CD4-positive, alpha-beta memory T cell (primary cell): ENCODE data around the gene VHLL. TPM values are rescaled to one million over a fixed set of nuclear protein-coding genes. Genes with fewer than 3 reads are reported as not detected.
"Not testable (repeated sequence)": the region's sequence is repeated elsewhere in the genome, so short reads cannot be mapped to it uniquely, and the experiment has no call there.

Source experiments
- CTCF ChIA-PET: fragments of 350-600 bp; sonication (Branson Sonifier 250); formaldehyde crosslinking; loops from one replicate; lab custom pipeline; 2021; ENCODE audit warnings: inconsistent platforms; ENCODE audit not compliant: partially characterized antibody; lab: Charles Lee
- POLR2A ChIA-PET: fragments of 350-600 bp; sonication (Branson Sonifier 250); formaldehyde crosslinking; loops from one replicate; lab custom pipeline; 2021; ENCODE audit not compliant: partially characterized antibody; lab: Charles Lee
- DNase-seq, 5 donors: peaks; one replicate each; pipeline versions ENCODE4 v3.0.0 to v3.0.0-alpha.2; 2020 to 2022; ENCODE audit warnings: mixed read lengths in 1 of 5
- H3K27ac ChIP-seq: one replicate; pipeline ENCODE4 v1.7.0; 2013; ENCODE audit warnings: low read depth, low read length
- H3K27me3 ChIP-seq: 2 replicates; pipeline ENCODE4 v1.7.0; 2013; ENCODE audit warnings: mild to moderate bottlenecking, low read length, moderate library complexity; ENCODE audit not compliant: insufficient read depth
- H3K36me3 ChIP-seq: 2 replicates; pipeline ENCODE4 v1.7.0; 2013; ENCODE audit warnings: mild to moderate bottlenecking, low read length, moderate library complexity; ENCODE audit not compliant: insufficient read depth
- H3K4me1 ChIP-seq: 2 replicates; pipeline ENCODE4 v1.7.0; 2013; ENCODE audit warnings: mild to moderate bottlenecking, low read length, moderate library complexity; ENCODE audit not compliant: insufficient read depth
- H3K4me3 ChIP-seq, 2 donors: one replicate each; pipeline ENCODE4 v1.7.0; 2013; ENCODE audit warnings: low read length in 2 of 2, mild to moderate bottlenecking in 1 of 2
- H3K9me3 ChIP-seq, 2 donors: one replicate each; pipeline ENCODE4 v1.7.0; 2013; ENCODE audit warnings: low read length in 2 of 2, control low read depth in 1 of 2; ENCODE audit not compliant: control insufficient read depth in 1 of 2
- H3K27ac Mint-ChIP-seq, 7 donors: one replicate each; pipeline ENCODE4 v1.8.0; 2020 to 2021; ENCODE audit warnings: mixed read lengths in 7 of 7, mild to moderate bottlenecking in 6 of 7, inconsistent platforms in 3 of 7, moderate library complexity in 3 of 7
- H3K27me3 Mint-ChIP-seq, 2 donors: one replicate each; pipeline ENCODE4 v1.8.0; 2020 to 2021; ENCODE audit warnings: mixed read lengths in 2 of 2
- H3K36me3 Mint-ChIP-seq, 2 donors: one replicate each; pipeline ENCODE4 v1.8.0; 2020 to 2021; ENCODE audit warnings: mixed read lengths in 2 of 2, inconsistent platforms in 1 of 2, mild to moderate bottlenecking in 1 of 2
- H3K4me1 Mint-ChIP-seq, 4 donors: one replicate each; pipeline ENCODE4 v1.8.0; 2020 to 2021; ENCODE audit warnings: mixed read lengths in 4 of 4, mild to moderate bottlenecking in 1 of 4
- H3K4me3 Mint-ChIP-seq, 8 donors: one replicate each; pipeline ENCODE4 v1.8.0; 2020 to 2021; ENCODE audit warnings: mixed read lengths in 8 of 8, mild to moderate bottlenecking in 7 of 8, moderate library complexity in 6 of 8, inconsistent platforms in 3 of 8
- H3K9me3 Mint-ChIP-seq, 8 donors: one replicate each; pipeline ENCODE4 v1.8.0; 2020 to 2021; ENCODE audit warnings: mixed read lengths in 8 of 8, mild to moderate bottlenecking in 5 of 8, inconsistent platforms in 3 of 8, moderate library complexity in 1 of 8
- intact Hi-C: fragments of 100-400 bp; cut with micrococcal nuclease; formaldehyde crosslinking; loops from one replicate; pipeline ENCODE4 v1.15.1; 2023
- polyA plus RNA-seq, 2 donors: library from polyadenylated mRNA; unstranded; fragments of 300-500 nt; fragmentation: Illumina TruSeq; gene quantifications; one replicate each; pipeline ENCODE4 v1.2.3, GENCODE V29; 2021
- total RNA-seq, 2 experiments: library from RNA; stranded (reverse); gene quantifications; one replicate each; pipeline ENCODE4 v1.2.3, GENCODE V29; 2021

Gene VHLL
- total and polyA plus RNA-seq, 4 experiments from 2014 or later = 0.52 to 0.53 TPM; not detected in 2

GRCh38 chr1:156338180-156338976, 39.3 kb upstream of the VHLL start, which contains the start of the genes CCT3 and TSACC:
TSS of gene CCT3 (minus strand) at chr1:156338292. CDS start at chr1:156338184, 108 bp downstream.
TSS of gene TSACC (plus strand) at chr1:156338526. CDS start at chr1:156339758, 1,232 bp downstream.
- peak within 1 kb of the TSS; percentile 75 for H3K27ac ChIP-seq
- H3K27me3 Mint-ChIP-seq = peaks cover 0 to 1% of the 10 kb centered on the region in 2 donors
- ChIA-PET POLR2A (interaction anchor here (1.1 to 3.4 kb wide), 4 partner anchors 21 to 166 kb away, joined by 3 to 27 read pairs (median 3); partner anchors contain the start of genes GLMP and SMG5), CTCF (interaction anchor here (0.6 to 1.3 kb wide), 5 partner anchors 16 to 163 kb away, joined by 3 to 5 read pairs (median 3); partner anchors contain the start of gene PMF1)
- peak within 1 kb of the TSS; percentile 91 to 100 (median 99) for H3K27ac Mint-ChIP-seq
- H3K9me3 ChIP-seq = no peaks in the 10 kb centered on the region
- peaks cover 28% of the 10 kb centered on the region for H3K4me1 ChIP-seq
- H3K4me1 Mint-ChIP-seq = peaks cover 22 to 46% (median 35%) of the 10 kb centered on the region in 4 donors
- H3K4me3 ChIP-seq = peak within 1 kb of the TSS; percentile 94 to 95
- no peaks in the 10 kb centered on the region for H3K9me3 Mint-ChIP-seq
- intact Hi-C loops = loop anchor here (1.0 kb wide), 4 partner anchors 56 to 429 kb away; partner anchors contain the start of genes PRCC and SMG5
- peak; percentile 100 for DNase-seq
- H3K36me3 ChIP-seq = peaks cover 10% of the 10 kb centered on the region
- H3K36me3 Mint-ChIP-seq = peaks cover 7 to 40% of the 10 kb centered on the region in 2 donors
- H3K4me3 Mint-ChIP-seq = peak within 1 kb of the TSS; percentile 94 to 99 (median 98)
- H3K27me3 ChIP-seq = no peaks in the 10 kb centered on the region

DNA sequence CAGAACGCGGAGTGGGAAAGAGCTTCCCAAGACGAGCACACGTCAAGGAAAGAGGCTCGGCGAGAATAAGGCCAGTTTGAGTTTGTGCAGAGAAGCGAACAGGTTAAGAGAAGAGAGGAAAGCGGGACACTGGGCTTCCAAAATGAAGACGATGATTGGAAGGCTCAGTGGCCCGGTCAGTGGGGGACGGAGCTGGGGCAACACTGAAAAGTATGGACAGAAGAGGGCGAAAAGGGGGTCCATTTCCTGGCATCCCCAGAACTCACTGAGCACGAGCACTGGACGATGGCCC, 38.7 kb upstream of the VHLL start:
- peaks cover 10 to 43% of the 10 kb centered on the region in 2 donors for H3K36me3 Mint-ChIP-seq
- CTCF ChIA-PET = interaction anchor here (0.6 to 1.3 kb wide), 5 partner anchors 15 to 164 kb away, joined by 3 to 5 read pairs (median 3); partner anchors contain the start of gene PMF1
- intact Hi-C loops = loop anchor here (1.0 kb wide), 4 partner anchors 56 to 429 kb away; partner anchors contain the start of genes PRCC and SMG5
- H3K9me3 ChIP-seq = no peaks in the 10 kb centered on the region
- peaks cover 22 to 46% (median 35%) of the 10 kb centered on the region in 4 donors for H3K4me1 Mint-ChIP-seq
- peak in 1 of 5 donors; percentile 44 for DNase-seq
- no peaks in the 10 kb centered on the region for H3K27me3 Mint-ChIP-seq
- H3K27ac ChIP-seq = peak overlapping the region; percentile 75
- peak overlapping the region; percentile 94 to 99 (median 98) for H3K4me3 Mint-ChIP-seq
- no peaks in the 10 kb centered on the region for H3K9me3 Mint-ChIP-seq
- peaks cover 13% of the 10 kb centered on the region for H3K36me3 ChIP-seq
- peak overlapping the region; percentile 94 to 95 for H3K4me3 ChIP-seq
- peaks cover 28% of the 10 kb centered on the region for H3K4me1 ChIP-seq
- POLR2A ChIA-PET = interaction anchor here (1.1 to 3.4 kb wide), 5 partner anchors 15 to 167 kb away, joined by 3 to 27 read pairs (median 3); partner anchors contain the start of genes GLMP and SMG5
- H3K27ac Mint-ChIP-seq = peak overlapping the region; percentile 91 to 100 (median 99)
- H3K27me3 ChIP-seq = no peaks in the 10 kb centered on the region

DNA sequence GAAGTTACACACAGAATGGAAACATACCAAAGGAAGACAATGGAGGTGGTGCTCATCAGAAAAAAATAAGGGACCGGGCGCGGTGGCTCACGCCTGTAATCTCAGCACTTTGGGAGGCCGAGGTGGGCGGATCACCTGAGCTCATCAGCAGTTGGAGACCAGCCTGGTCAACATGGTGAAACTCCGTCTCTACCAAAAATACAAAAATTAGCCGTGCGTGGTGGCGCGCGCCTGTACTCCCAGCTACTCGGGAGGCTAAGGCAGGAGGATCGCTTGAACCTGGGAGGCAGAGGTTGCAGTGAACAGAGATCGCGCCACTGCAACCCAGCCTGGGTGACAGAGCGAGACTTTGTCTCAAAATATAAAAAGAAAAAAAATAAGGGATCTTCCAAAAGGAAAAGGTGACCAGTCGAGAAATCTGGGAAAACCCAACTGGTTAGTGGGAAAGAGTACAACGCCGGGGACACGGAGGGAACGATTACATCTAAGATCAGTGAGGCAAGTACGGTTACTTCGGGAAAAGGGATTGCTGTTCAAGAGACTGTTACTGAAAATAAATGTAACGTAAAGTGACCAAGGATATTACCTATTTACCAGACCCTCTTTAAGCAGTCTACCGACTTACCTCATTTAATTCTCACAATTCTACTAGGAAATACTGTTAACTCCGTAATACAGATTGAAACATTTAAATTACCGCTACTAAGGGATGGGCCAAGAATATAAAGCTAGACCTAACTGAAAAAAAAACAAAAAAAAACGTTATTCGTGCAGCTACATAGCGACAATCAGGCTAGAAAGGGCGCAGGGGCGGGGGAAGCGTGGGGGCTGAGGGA, 38.2 kb upstream of the VHLL start:
- no peak for DNase-seq
- Mint-ChIP-seq H3K4me1 (peaks cover 22 to 46% (median 35%) of the 10 kb centered on the region in 4 donors), H3K36me3 (peaks cover 10 to 48% of the 10 kb centered on the region in 2 donors), H3K27ac (peak overlapping the region; percentile 91 to 100 (median 99)), H3K4me3 (peak overlapping the region; percentile 94 to 99 (median 98)), H3K27me3 (no peaks in the 10 kb centered on the region), H3K9me3 (no peaks in the 10 kb centered on the region)
- POLR2A ChIA-PET = interaction anchor here (1.1 to 3.4 kb wide), 5 partner anchors 15 to 167 kb away, joined by 3 to 27 read pairs (median 3); partner anchors contain the start of genes GLMP and SMG5
- peaks cover 28% of the 10 kb centered on the region for H3K4me1 ChIP-seq
- peak overlapping the region; percentile 94 to 95 for H3K4me3 ChIP-seq
- no peaks in the 10 kb centered on the region for H3K9me3 ChIP-seq
- H3K36me3 ChIP-seq = peaks cover 18% of the 10 kb centered on the region
- peak overlapping the region; percentile 75 for H3K27ac ChIP-seq
- CTCF ChIA-PET = interaction anchor here (0.6 to 1.3 kb wide), 6 partner anchors 15 to 422 kb away, joined by 3 to 5 read pairs (median 3); partner anchors contain the start of gene PMF1
- intact Hi-C loops = no loop called here
- H3K27me3 ChIP-seq = no peaks in the 10 kb centered on the region

DNA sequence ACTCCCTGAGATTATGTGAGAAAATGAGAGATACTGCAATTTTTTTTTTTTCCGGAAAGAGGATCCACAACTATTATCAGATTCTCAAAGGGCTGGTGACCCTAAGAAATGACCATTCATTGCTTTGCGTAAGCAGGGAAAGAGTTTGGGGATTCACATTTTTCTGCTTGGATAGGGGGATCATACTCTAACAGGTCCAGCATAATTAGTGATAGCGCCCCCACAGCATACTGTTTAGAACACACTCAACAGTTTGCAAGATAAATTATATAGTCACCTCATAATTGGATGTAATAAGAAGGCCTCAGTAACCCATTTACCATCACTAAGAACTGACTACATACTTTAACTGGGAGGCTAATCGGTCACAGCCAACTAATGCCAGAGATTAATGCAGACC, 37.1 kb upstream of the VHLL start:
- Histone ChIP-seq H3K9me3 (no peaks in the 10 kb centered on the region), H3K27ac (no peak overlapping the region), H3K36me3 (peaks cover 22% of the 10 kb centered on the region), H3K4me1 (peaks cover 28% of the 10 kb centered on the region), H3K27me3 (no peaks in the 10 kb centered on the region), H3K4me3 (no peak overlapping the region)
- POLR2A ChIA-PET = interaction anchor here (0.6 to 3.4 kb wide), 3 partner anchors 13 to 699 kb away, joined by 3 to 27 read pairs (median 4); partner anchors contain the start of gene SMG5
- peak overlapping the region; percentile 94 to 99 (median 98) for H3K4me3 Mint-ChIP-seq
- intact Hi-C loops = no loop called here
- peaks cover 22 to 46% (median 35%) of the 10 kb centered on the region in 4 donors for H3K4me1 Mint-ChIP-seq
- no peak for DNase-seq
- peak overlapping the region in 4 of 7 donors; percentile 50 to 91 (median 86) for H3K27ac Mint-ChIP-seq
- CTCF ChIA-PET = interaction anchor here (0.7 kb wide), 1 partner anchor 421 kb away, joined by 3 read pairs; no protein-coding TSS in a partner anchor
- H3K36me3 Mint-ChIP-seq = peaks cover 13 to 53% of the 10 kb centered on the region in 2 donors
- no peaks in the 10 kb centered on the region for H3K27me3 Mint-ChIP-seq
- H3K9me3 Mint-ChIP-seq = no peaks in the 10 kb centered on the region

- H3K27ac ChIP-seq, intact Hi-C loops, H3K4me1 ChIP-seq, H3K27ac Mint-ChIP-seq, DNase-seq, H3K9me3 ChIP-seq, H3K27me3 Mint-ChIP-seq, H3K4me3 ChIP-seq, H3K4me3 Mint-ChIP-seq, H3K4me1 Mint-ChIP-seq, H3K27me3 ChIP-seq, H3K9me3 Mint-ChIP-seq: not testable (repeated sequence)
- POLR2A ChIA-PET = interaction anchor here (0.7 to 1.4 kb wide), 2 partner anchors 14 to 578 kb away, joined by 3 read pairs; no protein-coding TSS in a partner anchor
- CTCF ChIA-PET = interaction anchor here (1.2 kb wide), 1 partner anchor 14 kb away, joined by 4 read pairs; the partner anchor contains the start of gene CCT3
- peaks cover 47% of the 10 kb centered on the region for H3K36me3 ChIP-seq
- peaks cover 21 to 55% of the 10 kb centered on the region in 2 donors for H3K36me3 Mint-ChIP-seq
These were observed 24.1 kb upstream of the VHLL start for GRCh38 chr1:156323179-156323578.

DNA sequence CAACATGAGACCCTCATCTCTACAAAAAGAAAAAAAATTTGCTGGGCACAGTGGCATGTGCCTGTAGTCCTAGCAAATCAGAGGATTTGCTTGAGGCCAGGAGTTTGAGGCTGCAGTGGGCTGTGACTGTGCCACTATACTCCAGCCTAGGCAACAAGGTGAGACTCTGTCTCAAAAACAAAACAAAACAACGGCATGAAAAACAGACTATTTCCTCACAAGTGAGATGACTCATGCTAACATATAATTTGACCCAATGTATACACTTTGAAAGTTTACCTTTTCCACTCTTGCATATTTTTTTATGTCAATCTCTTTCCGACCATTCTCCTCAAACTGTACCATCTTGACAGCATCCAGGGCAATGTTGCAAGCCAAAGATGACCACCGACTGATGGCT, 21.5 kb upstream of the VHLL start:
- H3K4me1 ChIP-seq = no peaks in the 10 kb centered on the region
- H3K4me3 ChIP-seq = no peak overlapping the region
- H3K36me3 ChIP-seq = peaks cover 69% of the 10 kb centered on the region
- H3K27ac ChIP-seq = no peak overlapping the region
- CTCF ChIA-PET = interaction anchor here (2.0 to 2.4 kb wide), 2 partner anchors 23 to 228 kb away, joined by 7 read pairs; no protein-coding TSS in a partner anchor
- intact Hi-C loops = no loop called here
- no peaks in the 10 kb centered on the region for H3K27me3 Mint-ChIP-seq
- H3K27me3 ChIP-seq = no peaks in the 10 kb centered on the region
- H3K4me3 Mint-ChIP-seq = no peak overlapping the region
- POLR2A ChIA-PET = no interaction called here
- no peaks in the 10 kb centered on the region for H3K9me3 Mint-ChIP-seq
- DNase-seq = no peak
- H3K9me3 ChIP-seq = no peaks in the 10 kb centered on the region
- H3K36me3 Mint-ChIP-seq = peaks cover 39 to 74% of the 10 kb centered on the region in 2 donors
- H3K4me1 Mint-ChIP-seq = peaks cover 0 to 2% (median 0%) of the 10 kb centered on the region in 4 donors
- peak overlapping the region in 1 of 7 donors; percentile 52 for H3K27ac Mint-ChIP-seq
